HG03064 (cell line): ENCODE data around the gene CRELD1.
A peak's percentile ranks its signal among the peaks of the same experiment; 100 is the strongest.

Experiments
- ATAC-seq: cut with Tn5 transposase; IDR thresholded peaks from one replicate; pipeline ENCODE4 v1.9.1; 2021; ENCODE audit warnings: low read depth; ENCODE audit not compliant: unreplicated experiment

Gene CRELD1

GRCh38 chr3:9951962-9952805 is 18.6 kb downstream of the CRELD1 start, which contains the start of gene PRRT3:
Gene PRRT3, minus strand, starts transcription at chr3:9952408. Its CDS starts 2,293 bp downstream, at chr3:9950115.
- peak; percentile 67 for ATAC-seq

- no peak for ATAC-seq
These were observed 21.5 kb downstream of the CRELD1 start for GRCh38 chr3:9955067-9955502.

- ATAC-seq = no peak
These were observed 22.1 kb downstream of the CRELD1 start for GRCh38 chr3:9955611-9956352.

- no peak for ATAC-seq
These were observed 23.6 kb downstream of the CRELD1 start for GRCh38 chr3:9957214-9957613.

- ATAC-seq = no peak
These were observed 31.7 kb downstream of the CRELD1 start for GRCh38 chr3:9965200-9965875.

GRCh38 chr3:9966841-9967240 is 33.2 kb downstream of the CRELD1 start:
- ATAC-seq = no peak

- no peak for ATAC-seq
These were observed 36.0 kb downstream of the CRELD1 start for GRCh38 chr3:9969632-9970019.

- no peak for ATAC-seq
These were observed 36.5 kb downstream of the CRELD1 start for GRCh38 chr3:9970020-9970652.

GRCh38 chr3:9976721-9977709 is 43.4 kb downstream of the CRELD1 start:
- ATAC-seq = no peak

GRCh38 chr3:9978710-9979305 is 45.2 kb downstream of the CRELD1 start:
- ATAC-seq = no peak

GRCh38 chr3:9980251-9980650 is 46.6 kb downstream of the CRELD1 start:
- ATAC-seq = no peak

GRCh38 chr3:9986230-9986725 is 52.6 kb downstream of the CRELD1 start:
- peak; percentile 14 for ATAC-seq

- ATAC-seq = no peak
These were observed 60.6 kb downstream of the CRELD1 start for GRCh38 chr3:9994086-9994844.
